Liver (tissue), 3 donors: ENCODE results near the gene GOPC.

ENCODE experiments used
- JUND ChIP-seq, 2 donors: IDR thresholded peaks; 2 replicates each; pipeline ENCODE4 v1.6.1; 2016; ENCODE audit warnings: antibody characterized with exemption in 2 of 2
- TF ChIP-seq, protein P1 (sequence below): fragments of 150-350 bp; IDR thresholded peaks from 2 replicates; pipeline ENCODE4 v1.5.1; 2017; ENCODE audit warnings: improper control_type of control experiment, low read depth, low read length; ENCODE audit not compliant: missing input control
- donor health status: healthy.
- donor health status: healthy.

DNA sequence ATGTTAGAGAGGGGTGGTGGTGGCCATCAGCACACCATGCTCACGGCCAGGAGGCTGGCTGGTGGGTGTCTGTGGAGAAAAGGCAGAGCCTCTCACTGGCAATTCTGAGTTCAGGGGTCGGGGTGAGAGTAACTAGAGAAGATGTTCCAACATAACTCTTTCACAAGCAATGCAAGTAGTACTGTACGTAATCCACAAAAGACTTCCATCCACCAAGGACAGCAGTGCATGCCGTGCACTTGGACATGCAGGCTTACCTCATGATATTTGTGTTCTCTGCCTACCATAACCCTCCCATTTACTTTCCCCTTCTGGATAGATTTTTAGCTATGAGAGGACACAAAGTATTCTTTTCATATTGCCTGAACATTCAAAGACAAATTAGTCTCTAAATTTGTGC is 68.5 kb downstream of the GOPC start:
- TF ChIP-seq, protein P1, sequence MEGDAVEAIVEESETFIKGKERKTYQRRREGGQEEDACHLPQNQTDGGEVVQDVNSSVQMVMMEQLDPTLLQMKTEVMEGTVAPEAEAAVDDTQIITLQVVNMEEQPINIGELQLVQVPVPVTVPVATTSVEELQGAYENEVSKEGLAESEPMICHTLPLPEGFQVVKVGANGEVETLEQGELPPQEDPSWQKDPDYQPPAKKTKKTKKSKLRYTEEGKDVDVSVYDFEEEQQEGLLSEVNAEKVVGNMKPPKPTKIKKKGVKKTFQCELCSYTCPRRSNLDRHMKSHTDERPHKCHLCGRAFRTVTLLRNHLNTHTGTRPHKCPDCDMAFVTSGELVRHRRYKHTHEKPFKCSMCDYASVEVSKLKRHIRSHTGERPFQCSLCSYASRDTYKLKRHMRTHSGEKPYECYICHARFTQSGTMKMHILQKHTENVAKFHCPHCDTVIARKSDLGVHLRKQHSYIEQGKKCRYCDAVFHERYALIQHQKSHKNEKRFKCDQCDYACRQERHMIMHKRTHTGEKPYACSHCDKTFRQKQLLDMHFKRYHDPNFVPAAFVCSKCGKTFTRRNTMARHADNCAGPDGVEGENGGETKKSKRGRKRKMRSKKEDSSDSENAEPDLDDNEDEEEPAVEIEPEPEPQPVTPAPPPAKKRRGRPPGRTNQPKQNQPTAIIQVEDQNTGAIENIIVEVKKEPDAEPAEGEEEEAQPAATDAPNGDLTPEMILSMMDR: no peak
- no peak for TF ChIP-seq JUND (IDR thresholded peaks at IDR 0.05)
